IMR-90 (cell line): ENCODE results near the gene NAPEPLD. TPM values are rescaled to one million over a fixed set of nuclear protein-coding genes. Genes with fewer than 3 reads are reported as not detected.

Experiments
- ATAC-seq: fragments of 200-7000 bp; cut with Tn5 transposase; 2 replicates; pipeline ENCODE4 v1.9.1; 2020; ENCODE audit warnings: low read depth, mild to moderate bottlenecking, moderate library complexity
- BruUV-seq: library from RNA; stranded (reverse); fragments of 400-500 nt; replicated peaks from 2 replicates; lab custom pipeline; 2021; lab: Mats Ljungman, UMichigan
- CTCF ChIA-PET: fragments of 300-600 bp; formaldehyde crosslinking; extraction: SDS; loops from one replicate; lab custom pipeline; 2021; ENCODE audit warnings: antibody characterized with exemption; lab: Yijun Ruan, JAX
- POLR2A ChIA-PET: fragments of 300-600 bp; sonication (Branson Sonifier 250); formaldehyde crosslinking; loops from one replicate; lab custom pipeline; 2022; ENCODE audit warnings: antibody characterized with exemption; ENCODE audit not compliant: unreplicated experiment; lab: Charles Lee
- DNase-seq: peaks from one replicate; pipeline ENCODE4 v3.0.0; 2013
- H2AFZ ChIP-seq: replicated peaks from 2 replicates; pipeline ENCODE3; 2013; ENCODE audit warnings: low read length, mild to moderate bottlenecking; ENCODE audit not compliant: poor library complexity
- H2AK5ac ChIP-seq: 2 replicates; pipeline ENCODE4 v1.6.1; 2013; ENCODE audit warnings: low read depth, low read length, inconsistent platforms
- H2AK9ac ChIP-seq: replicated peaks from 2 replicates; pipeline ENCODE3; 2013; ENCODE audit warnings: mild to moderate bottlenecking, low read depth, low read length, moderate library complexity; ENCODE audit not compliant: poor library complexity
- H2BK120ac ChIP-seq: 2 replicates; pipeline ENCODE4 v1.6.1; 2013; ENCODE audit warnings: low read depth, low read length, inconsistent platforms
- H2BK15ac ChIP-seq: 3 replicates; pipeline ENCODE4 v1.6.1; 2013; ENCODE audit warnings: low read depth, low read length, inconsistent platforms
- H2BK20ac ChIP-seq: 2 replicates; pipeline ENCODE4 v1.6.1; 2013; ENCODE audit warnings: low read depth, mild to moderate bottlenecking, inconsistent platforms, low read length, moderate library complexity
- H2BK5ac ChIP-seq: 2 replicates; pipeline ENCODE4 v1.6.1; 2013; ENCODE audit warnings: mild to moderate bottlenecking, low read depth, low read length, inconsistent platforms; ENCODE audit not compliant: poor library complexity, severe bottlenecking
- H3K14ac ChIP-seq: replicated peaks from 2 replicates; pipeline ENCODE4 v1.6.1; 2013; ENCODE audit warnings: low read depth, low read length, inconsistent platforms
- H3K18ac ChIP-seq: 2 replicates; pipeline ENCODE4 v1.6.1; 2013; ENCODE audit warnings: low read depth, low read length, control low read depth
- H3K23ac ChIP-seq: 2 replicates; pipeline ENCODE4 v1.6.1; 2013; ENCODE audit warnings: low read depth, low read length, inconsistent platforms
- H3K27ac ChIP-seq: 2 replicates; pipeline ENCODE4 v1.5.1; 2013; ENCODE audit warnings: mild to moderate bottlenecking, control low read depth, low read length; ENCODE audit not compliant: insufficient read depth
- H3K27me3 ChIP-seq: 2 replicates; pipeline ENCODE4 v1.6.1; 2013; ENCODE audit warnings: low read length; ENCODE audit not compliant: control insufficient read depth, insufficient read depth
- H3K36me3 ChIP-seq: 2 replicates; pipeline ENCODE4 v1.6.1; 2013; ENCODE audit warnings: low read length, mixed read lengths; ENCODE audit not compliant: control insufficient read depth, insufficient read depth
- H3K4ac ChIP-seq: 2 replicates; pipeline ENCODE4 v1.6.1; 2013; ENCODE audit warnings: low read depth, low read length, inconsistent platforms
- H3K4me1 ChIP-seq: 2 replicates; pipeline ENCODE4 v1.6.1; 2013; ENCODE audit warnings: low read length, mixed read lengths; ENCODE audit not compliant: control insufficient read depth, insufficient read depth
- H3K4me2 ChIP-seq: 2 replicates; pipeline ENCODE4 v1.6.1; 2013; ENCODE audit warnings: low read depth, mild to moderate bottlenecking, control low read depth, low read length, moderate library complexity
- H3K4me3 ChIP-seq: 2 replicates; pipeline ENCODE4 v1.5.1; 2013; ENCODE audit warnings: low read depth, mild to moderate bottlenecking, control low read depth, low read length, moderate library complexity; ENCODE audit not compliant: insufficient read depth
- H3K56ac ChIP-seq: 2 replicates; pipeline ENCODE4 v1.6.1; 2013; ENCODE audit warnings: low read length, inconsistent platforms; ENCODE audit not compliant: insufficient read depth; ENCODE audit errors: extremely low read depth
- H3K79me1 ChIP-seq, 2 experiments: 2 replicates each; pipeline ENCODE4 v1.6.1; 2013; ENCODE audit warnings: low read length in 2 of 2, inconsistent platforms in 1 of 2, low read depth in 1 of 2
- H3K9ac ChIP-seq: 2 replicates; pipeline ENCODE4 v1.6.1; 2013; ENCODE audit warnings: low read depth, low read length, control low read depth
- H3K9me1 ChIP-seq: 2 replicates; pipeline ENCODE4 v1.6.1; 2013; ENCODE audit warnings: low read length, inconsistent platforms; ENCODE audit not compliant: insufficient read depth
- H3K9me3 ChIP-seq: 2 replicates; pipeline ENCODE4 v1.6.1; 2013; ENCODE audit warnings: low read length; ENCODE audit not compliant: control insufficient read depth, insufficient read depth
- H4K20me1 ChIP-seq: 2 replicates; pipeline ENCODE4 v1.6.1; 2013; ENCODE audit warnings: low read length, inconsistent platforms; ENCODE audit not compliant: insufficient read depth
- H4K5ac ChIP-seq: 2 replicates; pipeline ENCODE4 v1.6.1; 2013; ENCODE audit warnings: mild to moderate bottlenecking, low read depth, low read length, control low read depth
- H4K8ac ChIP-seq, 2 experiments: 2 replicates each; pipeline ENCODE4 v1.6.1; 2013; ENCODE audit warnings: low read depth in 2 of 2, low read length in 2 of 2, control low read depth in 1 of 2, inconsistent platforms in 1 of 2
- H4K91ac ChIP-seq: 2 replicates; pipeline ENCODE4 v1.6.1; 2013; ENCODE audit warnings: low read depth, low read length, inconsistent platforms; ENCODE audit not compliant: insufficient read depth
- BHLHE40 ChIP-seq: fragments of 150-350 bp; IDR thresholded peaks from 2 replicates; pipeline ENCODE4 v1.6.1; 2016; ENCODE audit warnings: mild to moderate bottlenecking, low read depth, low read length
- CEBPB ChIP-seq: IDR thresholded peaks from 2 replicates; pipeline ENCODE4 v1.6.1; 2012; ENCODE audit warnings: low read depth, low read length, improper control_type of control experiment
- CHD1 ChIP-seq: IDR thresholded peaks from 2 replicates; pipeline ENCODE4 v1.6.1; 2012; ENCODE audit warnings: low read depth, low read length, improper control_type of control experiment
- FOS ChIP-seq: fragments of 150-350 bp; IDR thresholded peaks from 2 replicates; pipeline ENCODE4 v1.6.1; 2016; ENCODE audit warnings: low read depth, low read length
- MAFK ChIP-seq: IDR thresholded peaks from 2 replicates; pipeline ENCODE4 v1.6.1; 2012; ENCODE audit warnings: low read depth, low read length, improper control_type of control experiment
- MAZ ChIP-seq: IDR thresholded peaks from 2 replicates; pipeline ENCODE4 v1.6.1; 2012; ENCODE audit warnings: low read depth, mild to moderate bottlenecking, low read length, improper control_type of control experiment, moderate library complexity, borderline replicate concordance
- MXI1 ChIP-seq: IDR thresholded peaks from 2 replicates; pipeline ENCODE4 v1.6.1; 2012; ENCODE audit warnings: low read depth, mild to moderate bottlenecking, low read length, moderate library complexity, borderline replicate concordance
- NFE2L2 ChIP-seq: fragments of 150-350 bp; IDR thresholded peaks from 2 replicates; pipeline ENCODE4 v1.6.1; 2016; ENCODE audit warnings: low read depth, mild to moderate bottlenecking, low read length
- POLR2A ChIP-seq: IDR thresholded peaks from 2 replicates; pipeline ENCODE4 v1.6.1; 2012; ENCODE audit warnings: mild to moderate bottlenecking, low read depth, low read length
- RAD21 ChIP-seq: IDR thresholded peaks from 2 replicates; pipeline ENCODE4 v1.6.1; 2012; ENCODE audit warnings: low read length, improper control_type of control experiment
- RCOR1 ChIP-seq: IDR thresholded peaks from 2 replicates; pipeline ENCODE4 v1.6.1; 2012; ENCODE audit warnings: mild to moderate bottlenecking, low read length, improper control_type of control experiment; ENCODE audit not compliant: insufficient replicate concordance
- RFX5 ChIP-seq: IDR thresholded peaks from 2 replicates; pipeline ENCODE4 v1.8.0; 2012; ENCODE audit warnings: low read depth, mild to moderate bottlenecking, low read length, moderate library complexity
- SMC3 ChIP-seq: fragments of 150-350 bp; IDR thresholded peaks from 2 replicates; pipeline ENCODE4 v1.6.1; 2016; ENCODE audit warnings: low read depth, mild to moderate bottlenecking, antibody characterized with exemption, low read length, moderate library complexity
- dilution Hi-C: fragments of 300-500 bp; cut with HindIII; formaldehyde crosslinking; loops from one replicate; pipeline ENCODE4 v1.14.3; 2018; ENCODE audit warnings: low sequenced_read_pairs; ENCODE audit not compliant: unreplicated experiment
- in situ Hi-C: fragments of 300-500 bp; cut with MboI; formaldehyde crosslinking; loops from 3 replicates; pipeline ENCODE4 v1.14.3; 2019; ENCODE audit warnings: low sequenced_read_pairs, inconsistent platforms, mixed read lengths
- intact Hi-C: fragments of 100-400 bp; cut with micrococcal nuclease; formaldehyde crosslinking; loops from 2 replicates; pipeline ENCODE4 v1.10.0; 2022
- polyA plus RNA-seq, 3 experiments: library from polyadenylated mRNA; depleted of rRNA; stranded (reverse); fragments of >200 nt; gene quantifications; 2 replicates each; pipeline ENCODE4 v1.2.3, GENCODE V29; 2012; ENCODE audit warnings: low replicate concordance in 1 of 3
- total RNA-seq: library from RNA; depleted of rRNA; stranded (reverse); fragments of >200 nt; gene quantifications from 2 replicates; pipeline ENCODE4 v1.2.3, GENCODE V29; 2012
- TF ChIP-seq, protein P1 (sequence below): conservative IDR thresholded peaks from 2 replicates; pipeline ENCODE4 v1.5.1; 2012; ENCODE audit warnings: mild to moderate bottlenecking, low read depth, low read length, improper control_type of control experiment
- TF ChIP-seq, protein P2 (sequence below): fragments of 150-350 bp; IDR thresholded peaks from 2 replicates; pipeline ENCODE4 v1.6.1; 2017; ENCODE audit warnings: mild to moderate bottlenecking, antibody characterized with exemption, low read length, low read depth
- TF ChIP-seq, protein P3 (sequence below): fragments of 150-350 bp; IDR thresholded peaks from 2 replicates; pipeline ENCODE4 v1.6.1; 2016; ENCODE audit warnings: low read depth, mild to moderate bottlenecking, low read length, moderate library complexity, borderline replicate concordance

NAPEPLD gene
- total and polyA plus RNA-seq, 2 of the 4 experiments (the other 2 are of a cell fraction), result 2.2 to 3.4 TPM

DNA sequence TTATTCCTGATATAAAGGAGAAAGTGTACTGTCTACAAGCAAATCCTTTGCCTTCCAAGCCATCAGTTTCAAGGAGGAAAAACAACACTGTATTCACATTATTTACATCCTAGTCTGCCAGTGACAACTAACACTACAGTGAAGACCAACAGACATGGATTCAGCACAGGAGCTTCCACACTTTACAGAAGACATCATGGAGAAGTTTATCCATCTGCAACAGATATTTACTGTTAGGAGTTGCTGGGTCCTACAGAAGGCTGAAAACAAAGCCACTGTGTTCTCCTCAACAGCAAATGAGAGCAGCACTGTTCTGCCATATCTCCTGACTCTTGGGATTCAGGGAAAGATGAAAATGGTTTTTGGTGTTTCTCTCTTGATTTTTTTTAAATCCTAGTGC lies 31.9 kb downstream of the NAPEPLD start:
- Histone ChIP-seq H3K27ac (no peak overlapping the region), H2AFZ (no peak overlapping the region), H3K4ac (no peak overlapping the region), H2BK5ac (no peak overlapping the region), H3K23ac (no peak overlapping the region), H2AK9ac (no peak overlapping the region), H3K14ac (no peak overlapping the region), H3K36me3 (peaks cover 8% of the 10 kb centered on the region), H3K9ac (no peak overlapping the region), H3K4me3 (no peak overlapping the region), H3K27me3 (no peaks in the 10 kb centered on the region), H3K4me2 (no peak overlapping the region), H3K18ac (no peak overlapping the region), H2AK5ac (no peak overlapping the region), H2BK120ac (no peak overlapping the region), H4K5ac (no peak overlapping the region), H3K9me1 (peaks cover 7% of the 10 kb centered on the region; the same call in 1 of the 2 replicates), H3K56ac (no peak overlapping the region), H2BK20ac (no peak overlapping the region), H3K4me1 (no peaks in the 10 kb centered on the region), H4K8ac (no peak overlapping the region), H3K79me1 (no peaks in the 10 kb centered on the region), H4K20me1 (no peaks in the 10 kb centered on the region), H2BK15ac (no peak overlapping the region), H3K9me3 (no peaks in the 10 kb centered on the region), H4K91ac (no peak overlapping the region)
- dilution Hi-C loops, result no loop called here
- DNase-seq (no peak), ATAC-seq (no peak)
- intact Hi-C loops, result loop anchor here (10.0 kb wide), 1 partner anchor 178 kb away; the partner anchor contains the start of gene PMPCB
- in situ Hi-C loops, result no loop called here
- BruUV-seq, result no TSS peak
- ChIA-PET CTCF (no interaction called here), POLR2A (no interaction called here)
- TF ChIP-seq POLR2A, result no peak
- TF ChIP-seq CHD1, result no peak
- TF ChIP-seq RCOR1, result no peak
- TF ChIP-seq RFX5, result no peak
- no peak for TF ChIP-seq NFE2L2
- TF ChIP-seq, protein P1, sequence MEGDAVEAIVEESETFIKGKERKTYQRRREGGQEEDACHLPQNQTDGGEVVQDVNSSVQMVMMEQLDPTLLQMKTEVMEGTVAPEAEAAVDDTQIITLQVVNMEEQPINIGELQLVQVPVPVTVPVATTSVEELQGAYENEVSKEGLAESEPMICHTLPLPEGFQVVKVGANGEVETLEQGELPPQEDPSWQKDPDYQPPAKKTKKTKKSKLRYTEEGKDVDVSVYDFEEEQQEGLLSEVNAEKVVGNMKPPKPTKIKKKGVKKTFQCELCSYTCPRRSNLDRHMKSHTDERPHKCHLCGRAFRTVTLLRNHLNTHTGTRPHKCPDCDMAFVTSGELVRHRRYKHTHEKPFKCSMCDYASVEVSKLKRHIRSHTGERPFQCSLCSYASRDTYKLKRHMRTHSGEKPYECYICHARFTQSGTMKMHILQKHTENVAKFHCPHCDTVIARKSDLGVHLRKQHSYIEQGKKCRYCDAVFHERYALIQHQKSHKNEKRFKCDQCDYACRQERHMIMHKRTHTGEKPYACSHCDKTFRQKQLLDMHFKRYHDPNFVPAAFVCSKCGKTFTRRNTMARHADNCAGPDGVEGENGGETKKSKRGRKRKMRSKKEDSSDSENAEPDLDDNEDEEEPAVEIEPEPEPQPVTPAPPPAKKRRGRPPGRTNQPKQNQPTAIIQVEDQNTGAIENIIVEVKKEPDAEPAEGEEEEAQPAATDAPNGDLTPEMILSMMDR, result no peak
- no peak for TF ChIP-seq MXI1
- no peak for TF ChIP-seq RAD21
- no peak for TF ChIP-seq MAZ
- TF ChIP-seq MAFK, result no peak
- TF ChIP-seq FOS, result no peak
- no peak for TF ChIP-seq BHLHE40
- TF ChIP-seq, protein P2, sequence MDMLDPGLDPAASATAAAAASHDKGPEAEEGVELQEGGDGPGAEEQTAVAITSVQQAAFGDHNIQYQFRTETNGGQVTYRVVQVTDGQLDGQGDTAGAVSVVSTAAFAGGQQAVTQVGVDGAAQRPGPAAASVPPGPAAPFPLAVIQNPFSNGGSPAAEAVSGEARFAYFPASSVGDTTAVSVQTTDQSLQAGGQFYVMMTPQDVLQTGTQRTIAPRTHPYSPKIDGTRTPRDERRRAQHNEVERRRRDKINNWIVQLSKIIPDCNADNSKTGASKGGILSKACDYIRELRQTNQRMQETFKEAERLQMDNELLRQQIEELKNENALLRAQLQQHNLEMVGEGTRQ, result no peak
- TF ChIP-seq, protein P3, sequence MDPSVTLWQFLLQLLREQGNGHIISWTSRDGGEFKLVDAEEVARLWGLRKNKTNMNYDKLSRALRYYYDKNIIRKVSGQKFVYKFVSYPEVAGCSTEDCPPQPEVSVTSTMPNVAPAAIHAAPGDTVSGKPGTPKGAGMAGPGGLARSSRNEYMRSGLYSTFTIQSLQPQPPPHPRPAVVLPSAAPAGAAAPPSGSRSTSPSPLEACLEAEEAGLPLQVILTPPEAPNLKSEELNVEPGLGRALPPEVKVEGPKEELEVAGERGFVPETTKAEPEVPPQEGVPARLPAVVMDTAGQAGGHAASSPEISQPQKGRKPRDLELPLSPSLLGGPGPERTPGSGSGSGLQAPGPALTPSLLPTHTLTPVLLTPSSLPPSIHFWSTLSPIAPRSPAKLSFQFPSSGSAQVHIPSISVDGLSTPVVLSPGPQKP, result no peak
- TF ChIP-seq CEBPB, result no peak
- TF ChIP-seq SMC3, result no peak
